Fibroblast of the aortic adventitia (primary cell): ENCODE measurements around the gene TBC1D22A. TPM values are rescaled to one million over a fixed set of nuclear protein-coding genes. Genes with fewer than 3 reads are reported as not detected.

Experiments used
- DNase-seq: peaks from one replicate; pipeline ENCODE4 v3.0.0-alpha.2; 2010; ENCODE audit warnings: low read depth
- H3K4me3 ChIP-seq: 2 replicates; pipeline ENCODE4 v1.5.1; 2011; ENCODE audit warnings: low read depth, mild to moderate bottlenecking, control low read depth, low read length, moderate library complexity
- total RNA-seq: library from RNA; depleted of rRNA; stranded (reverse); fragments of >200 nt; gene quantifications from 2 replicates; pipeline ENCODE4 v1.2.3, GENCODE V29; 2012; ENCODE audit warnings: low replicate concordance
- TF ChIP-seq, protein P1 (sequence below): IDR thresholded peaks from 2 replicates; pipeline ENCODE4 v1.5.1; 2011; ENCODE audit warnings: mild to moderate bottlenecking, low read length, control low read depth, inconsistent platforms; ENCODE audit not compliant: insufficient read depth

TBC1D22A gene
- total RNA-seq, 1 donor = 13.8 TPM

DNA sequence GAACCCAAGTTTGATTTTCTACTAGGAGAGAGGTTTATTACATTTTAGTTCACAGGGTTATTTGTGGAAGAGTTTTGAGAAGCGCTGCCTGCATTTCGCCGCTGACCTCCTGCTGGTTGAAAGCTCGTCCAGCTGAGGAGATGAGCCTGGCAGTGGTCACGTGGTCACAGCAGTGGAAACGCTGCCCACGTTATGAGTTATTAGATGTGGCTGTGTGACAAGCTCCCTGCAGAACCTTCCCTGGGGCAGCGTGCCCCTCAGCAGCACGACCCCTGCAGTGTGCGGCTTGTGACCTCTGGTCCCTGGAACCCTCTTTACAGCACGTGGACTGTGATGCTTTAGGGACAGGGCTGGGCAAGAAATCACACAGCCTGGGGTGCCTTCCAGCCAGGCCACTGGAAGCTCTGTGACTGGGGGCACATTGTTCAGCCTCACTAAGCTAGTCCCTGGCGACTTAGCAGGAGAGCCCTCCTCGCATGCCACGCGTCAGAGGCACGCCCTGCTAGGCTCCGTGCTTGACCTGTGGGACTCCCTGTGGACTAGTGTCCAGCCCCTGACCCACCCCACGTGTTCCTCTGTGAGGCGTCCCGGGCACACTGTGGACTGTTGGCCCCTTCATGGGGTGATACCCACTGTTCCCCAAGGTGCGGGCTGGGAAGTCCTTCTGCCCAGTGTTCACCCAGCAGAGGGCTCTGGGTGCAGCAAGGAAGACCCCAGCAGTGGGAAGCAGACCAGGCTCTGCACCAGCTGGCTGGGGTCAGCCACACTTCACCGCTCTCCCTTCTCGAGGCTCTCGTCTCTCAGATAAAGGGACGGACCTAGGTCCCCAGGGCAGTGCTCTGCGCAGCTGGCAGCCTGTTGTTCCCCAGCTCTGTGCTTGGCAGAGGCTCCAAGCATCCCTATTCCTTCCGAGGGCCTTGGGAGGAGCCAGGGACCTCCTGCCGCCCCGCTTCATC lies 349.5 kb downstream of the TBC1D22A start:
- TF ChIP-seq, protein P1, sequence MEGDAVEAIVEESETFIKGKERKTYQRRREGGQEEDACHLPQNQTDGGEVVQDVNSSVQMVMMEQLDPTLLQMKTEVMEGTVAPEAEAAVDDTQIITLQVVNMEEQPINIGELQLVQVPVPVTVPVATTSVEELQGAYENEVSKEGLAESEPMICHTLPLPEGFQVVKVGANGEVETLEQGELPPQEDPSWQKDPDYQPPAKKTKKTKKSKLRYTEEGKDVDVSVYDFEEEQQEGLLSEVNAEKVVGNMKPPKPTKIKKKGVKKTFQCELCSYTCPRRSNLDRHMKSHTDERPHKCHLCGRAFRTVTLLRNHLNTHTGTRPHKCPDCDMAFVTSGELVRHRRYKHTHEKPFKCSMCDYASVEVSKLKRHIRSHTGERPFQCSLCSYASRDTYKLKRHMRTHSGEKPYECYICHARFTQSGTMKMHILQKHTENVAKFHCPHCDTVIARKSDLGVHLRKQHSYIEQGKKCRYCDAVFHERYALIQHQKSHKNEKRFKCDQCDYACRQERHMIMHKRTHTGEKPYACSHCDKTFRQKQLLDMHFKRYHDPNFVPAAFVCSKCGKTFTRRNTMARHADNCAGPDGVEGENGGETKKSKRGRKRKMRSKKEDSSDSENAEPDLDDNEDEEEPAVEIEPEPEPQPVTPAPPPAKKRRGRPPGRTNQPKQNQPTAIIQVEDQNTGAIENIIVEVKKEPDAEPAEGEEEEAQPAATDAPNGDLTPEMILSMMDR = no peak
- H3K4me3 ChIP-seq = no peak overlapping the region
- no peak for DNase-seq

DNA sequence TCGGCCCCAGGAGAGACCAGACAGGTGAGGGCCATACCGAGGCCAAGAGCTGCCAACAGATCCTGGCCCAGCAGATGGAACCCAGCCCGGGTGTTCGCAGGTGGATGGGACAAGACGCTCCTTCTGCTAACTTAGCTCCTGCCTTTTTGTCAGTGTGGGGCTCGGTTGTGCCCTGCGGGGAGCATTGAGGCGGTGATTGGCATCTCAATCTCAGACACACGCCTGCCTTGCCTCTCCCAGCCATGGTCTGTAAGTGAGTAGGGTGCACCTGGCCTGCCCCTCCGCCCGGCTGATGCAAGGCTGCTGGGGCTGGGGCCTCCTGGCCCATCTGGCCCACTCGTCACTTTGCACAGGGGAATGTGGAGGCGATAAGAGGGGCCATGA lies 350.1 kb downstream of the TBC1D22A start:
- H3K4me3 ChIP-seq = no peak overlapping the region
- TF ChIP-seq, protein P1 = no peak
- no peak for DNase-seq

DNA sequence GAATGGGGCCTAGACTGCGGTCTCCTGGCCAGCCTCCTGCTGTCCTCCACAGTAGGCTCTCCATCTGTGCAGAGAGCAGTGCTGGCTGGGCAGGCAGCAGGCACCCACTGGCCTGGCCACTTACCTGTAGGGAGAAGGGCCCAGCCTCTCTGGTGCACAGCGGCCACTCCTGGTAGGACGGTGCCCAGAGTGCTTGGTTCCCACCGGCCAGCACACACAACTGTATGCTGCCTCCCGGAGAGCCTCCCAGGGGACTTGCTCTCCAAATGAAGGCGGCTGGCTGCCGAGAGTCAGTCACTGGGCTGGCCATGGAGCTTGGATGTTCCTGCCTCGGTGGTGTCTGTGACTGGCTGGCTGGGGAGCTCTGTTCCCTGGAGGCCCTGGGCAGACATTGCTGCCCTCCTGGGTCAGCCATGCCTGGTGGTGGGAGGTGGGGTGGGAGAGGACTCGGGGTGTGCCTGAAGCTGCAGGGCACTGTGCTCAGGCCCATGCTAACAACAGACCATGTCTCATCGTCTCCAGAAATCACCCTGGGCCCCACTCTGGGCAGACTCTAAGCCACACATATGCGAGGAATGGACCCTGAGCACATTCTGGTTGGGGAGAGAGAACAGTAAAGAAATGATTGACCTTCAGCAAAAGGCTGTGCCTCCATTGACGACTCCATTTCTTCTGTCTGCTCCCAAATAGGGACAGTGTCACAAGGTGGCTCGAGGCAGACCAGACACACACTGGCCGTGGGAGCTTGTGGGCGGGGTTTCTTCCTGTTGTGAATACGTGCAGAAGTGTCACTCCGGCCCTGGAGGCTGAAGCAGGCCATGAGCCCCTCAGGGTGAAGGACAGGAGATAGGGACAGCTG lies 350.8 kb downstream of the TBC1D22A start:
- no peak for DNase-seq
- TF ChIP-seq, protein P1 = no peak
- H3K4me3 ChIP-seq = no peak overlapping the region

DNA sequence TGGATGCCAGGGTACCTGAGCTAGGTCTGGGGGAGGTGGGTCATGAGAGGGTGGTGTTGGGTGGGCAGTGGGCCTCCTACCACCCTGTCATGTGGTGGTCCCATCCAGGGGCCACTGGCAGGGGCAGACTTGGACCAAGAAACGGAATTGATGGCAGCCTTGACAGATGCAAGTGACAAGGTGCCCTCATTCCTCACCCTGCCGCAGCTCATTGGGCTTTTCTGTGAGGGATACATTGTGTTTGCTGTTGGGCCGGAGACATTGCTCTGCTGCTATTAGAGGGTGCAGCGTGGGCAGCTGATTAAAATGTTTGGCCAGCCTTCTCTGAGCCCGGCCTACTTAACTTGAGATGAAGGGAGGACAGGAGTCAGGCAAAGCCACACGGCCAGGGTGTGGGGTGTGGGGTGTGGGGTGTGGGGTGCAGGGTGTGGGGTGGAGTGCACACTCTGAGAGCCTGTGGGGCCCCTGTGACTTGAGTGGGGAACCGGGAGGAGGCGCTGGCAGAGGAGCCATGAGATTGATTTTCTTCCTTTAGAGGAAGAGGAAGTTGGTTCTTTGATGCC lies 351.5 kb downstream of the TBC1D22A start:
- TF ChIP-seq, protein P1 = no peak
- DNase-seq = no peak
- H3K4me3 ChIP-seq = no peak overlapping the region

DNA sequence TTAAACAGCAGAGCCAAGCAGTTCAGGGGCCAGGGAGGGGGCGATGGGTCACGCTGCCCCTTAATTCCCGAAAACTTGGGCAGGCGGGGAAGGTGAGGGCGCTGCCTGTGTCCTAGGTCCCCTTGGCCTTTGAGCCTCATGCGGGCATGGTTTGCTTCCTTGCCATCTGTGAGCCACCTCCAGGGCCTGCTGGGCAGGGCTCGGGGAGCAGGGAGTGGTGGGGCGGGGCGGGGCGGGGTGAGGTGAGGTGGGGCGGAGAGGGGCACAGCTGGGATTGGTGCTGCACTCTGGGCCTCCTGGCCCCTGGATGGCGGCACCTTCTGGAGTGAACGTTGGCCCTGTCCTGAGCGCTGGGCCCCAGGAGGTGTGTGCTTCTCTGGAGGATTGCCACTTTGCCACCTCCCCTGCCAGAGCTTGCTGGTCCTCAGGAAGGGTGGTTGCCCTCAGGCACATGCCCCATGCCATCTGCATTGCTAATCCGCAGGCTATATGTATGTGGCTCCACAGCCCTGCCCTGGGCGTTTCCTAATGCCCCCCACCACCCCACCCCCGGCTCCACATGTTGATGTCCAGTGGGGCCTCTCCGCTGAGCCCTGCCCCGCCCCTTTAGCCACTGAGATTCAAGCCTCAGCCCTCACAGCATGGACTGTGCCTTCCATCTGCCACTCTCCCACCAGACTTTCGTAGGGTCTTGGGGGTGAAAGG lies 352.5 kb downstream of the TBC1D22A start:
- no peak overlapping the region for H3K4me3 ChIP-seq
- TF ChIP-seq, protein P1 = no peak
- DNase-seq = no peak

DNA sequence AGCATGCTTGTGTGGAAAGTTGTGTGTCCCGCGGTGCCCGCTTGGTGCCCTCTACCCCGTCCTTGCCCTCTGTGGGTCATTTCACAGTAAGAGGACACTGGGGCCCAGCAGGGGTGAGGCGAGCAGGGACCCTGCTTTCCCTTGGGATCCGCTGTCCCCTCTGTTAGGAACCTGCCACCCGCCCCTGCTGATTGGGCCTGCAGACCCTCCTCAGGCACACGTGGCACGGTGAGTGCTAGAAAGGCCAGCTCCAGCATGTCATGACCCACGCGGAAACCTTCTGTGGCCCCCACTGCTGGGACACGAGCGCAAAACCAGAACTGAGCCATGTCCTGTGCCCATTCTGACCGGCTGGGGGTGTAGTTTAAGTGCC lies 353.1 kb downstream of the TBC1D22A start:
- H3K4me3 ChIP-seq = no peak overlapping the region
- TF ChIP-seq, protein P1 = no peak
- DNase-seq = no peak
